Mucosa of gallbladder (tissue), 1 donor: ENCODE data around the gene YBX2. TPM values are rescaled to one million over a fixed set of nuclear protein-coding genes. Genes with fewer than 3 reads are reported as not detected.

Experiments used
- DNase-seq: peaks from one replicate; pipeline ENCODE4 v3.0.0-alpha.2; 2020; ENCODE audit warnings: low spot score
- total RNA-seq: library from RNA; stranded (reverse); gene quantifications from one replicate; pipeline ENCODE4 v1.2.1, GENCODE V29; 2021
- donor health status: DM: no; HTN: no; CAD: no.

YBX2 gene
- total RNA-seq, 1 donor from 2014 or later = 1.4 TPM

DNA sequence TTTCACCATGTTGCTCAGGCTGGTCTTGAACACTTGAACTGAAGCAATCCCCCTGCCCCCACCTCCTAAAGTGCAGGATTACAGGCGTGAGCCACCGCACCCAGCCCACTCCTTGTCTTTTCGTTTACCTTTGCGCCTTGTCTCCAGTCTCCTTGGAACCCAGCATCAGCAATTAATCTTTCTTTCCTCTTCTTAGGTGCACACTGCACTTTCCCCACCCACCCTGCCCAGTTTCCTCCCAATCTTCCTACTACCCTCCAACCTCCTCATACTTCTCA, 30.7 kb downstream of the YBX2 start:
- no peak for DNase-seq

DNA sequence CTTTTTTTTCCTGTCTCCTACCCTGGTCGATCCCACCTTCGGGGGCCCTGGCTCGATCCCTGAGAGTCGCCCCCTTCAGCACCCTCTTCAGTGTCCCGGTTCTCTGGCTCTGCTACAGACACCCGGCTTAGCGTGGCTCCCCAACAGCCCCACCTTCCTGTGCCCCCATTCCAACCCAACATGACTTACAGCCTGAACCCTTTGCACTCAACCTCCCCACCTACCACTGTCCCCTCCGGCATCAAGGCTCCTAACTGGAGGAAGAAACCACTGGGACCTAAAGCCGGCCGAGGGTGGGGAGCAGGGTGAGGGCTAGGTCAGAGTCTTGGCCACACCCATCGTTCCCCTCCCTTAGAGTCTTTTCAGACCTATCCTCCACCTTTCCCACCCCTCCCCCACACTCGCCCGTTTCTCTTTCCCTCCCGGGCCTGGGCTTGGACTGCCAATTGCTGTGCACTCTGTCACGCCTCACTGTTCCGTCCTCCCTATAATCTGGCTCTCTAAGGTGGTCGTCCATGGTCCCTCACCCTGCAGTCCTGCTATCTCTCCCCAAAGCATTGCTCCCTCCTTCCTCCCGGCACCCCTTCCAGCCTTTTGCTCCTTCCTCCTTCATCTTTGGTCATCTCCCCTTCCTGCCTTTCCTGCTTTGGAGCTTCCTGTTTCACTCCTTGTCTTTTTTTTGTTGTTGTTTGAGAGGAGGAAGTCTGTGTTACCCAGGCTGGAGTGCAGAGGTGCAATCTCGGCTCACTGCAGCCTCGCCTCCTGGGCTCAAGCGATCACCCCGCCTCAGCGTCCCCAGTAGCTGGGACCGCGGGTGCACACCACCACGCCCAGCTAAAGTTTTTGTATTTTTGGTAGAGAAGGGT, 31.3 kb downstream of the YBX2 start:
- peak; percentile 57 for DNase-seq

DNA sequence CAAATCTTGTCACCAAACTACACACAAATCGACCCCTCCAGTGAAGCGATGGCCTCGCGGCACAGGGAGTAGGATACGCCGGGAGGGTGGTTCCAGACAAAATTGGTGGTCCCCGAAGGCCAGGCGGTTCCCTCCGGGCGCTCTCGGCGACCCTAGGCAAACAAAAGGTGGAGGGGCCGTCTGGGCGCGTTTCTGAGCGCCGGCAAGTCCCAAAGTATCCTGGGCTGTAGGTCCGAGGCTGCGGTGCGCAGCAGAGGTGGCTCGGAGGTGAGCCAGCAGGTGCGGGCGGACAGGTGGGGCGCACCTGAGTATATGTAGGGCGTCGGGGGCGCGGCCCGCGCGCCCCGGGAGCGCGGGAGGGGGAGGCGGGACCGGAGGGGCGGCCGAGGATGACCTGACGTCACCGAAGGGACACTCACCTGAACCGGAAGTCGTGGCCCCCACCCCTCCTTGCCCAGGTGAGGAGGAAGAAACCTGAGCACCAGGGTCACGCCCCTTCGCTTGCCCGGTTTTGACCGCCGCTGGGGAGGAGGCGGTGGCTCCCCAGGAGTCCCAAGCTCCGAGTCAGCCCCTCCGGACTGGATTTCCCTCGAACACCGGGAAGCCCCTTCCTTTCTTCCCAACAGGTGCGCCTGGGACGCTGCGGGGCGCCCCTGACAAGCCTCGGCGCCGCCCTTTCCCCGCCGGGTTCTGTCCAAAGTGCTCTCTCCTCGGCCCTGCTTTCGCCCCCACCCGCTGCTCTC, 32.1 kb downstream of the YBX2 start, which contains the start of gene CLDN7:
TSS of gene CLDN7 (minus strand) at position 287 of the 743 bp plus-strand sequence. CDS start 435 bp downstream, outside the sequence.
- peak; percentile 84 for DNase-seq

DNA sequence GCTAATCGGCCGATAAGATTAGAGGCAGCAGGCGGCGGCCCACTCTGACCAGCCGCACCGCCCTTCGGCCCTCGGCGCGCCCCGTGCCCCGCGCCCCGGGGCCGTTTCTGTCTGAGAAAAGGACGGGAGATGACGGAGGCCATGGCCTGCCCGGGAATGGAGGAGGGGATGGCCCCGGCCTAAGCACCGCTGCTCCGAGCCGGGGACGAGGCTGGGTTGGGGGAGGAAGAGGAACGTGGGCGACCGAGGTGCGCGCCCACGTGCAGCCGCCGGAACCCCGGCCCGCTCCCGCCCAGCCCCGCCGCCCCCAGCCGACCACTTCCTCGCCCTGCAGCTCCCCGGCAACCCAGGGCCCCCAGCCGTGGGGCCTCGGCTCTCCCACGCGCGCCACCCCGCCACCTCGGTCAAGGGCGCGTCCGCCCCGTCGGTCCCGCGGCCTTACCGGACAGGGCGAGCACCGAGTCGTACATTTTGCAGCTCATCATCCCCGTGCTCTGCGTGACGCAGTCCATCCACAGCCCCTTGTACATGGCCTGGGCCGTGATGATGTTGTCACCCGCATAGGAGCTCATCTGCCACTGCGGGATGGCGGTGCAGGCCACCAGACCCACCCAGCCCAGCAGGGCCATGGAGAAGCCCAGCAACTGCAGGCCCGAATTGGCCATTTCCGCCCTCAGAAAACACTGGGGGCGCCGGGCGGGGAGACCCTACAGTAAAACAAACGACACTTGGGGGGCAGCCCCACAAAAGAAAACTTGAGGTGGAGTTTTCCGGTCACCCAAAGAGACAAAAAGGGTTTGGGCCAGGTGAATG, 32.9 kb downstream of the YBX2 start:
- DNase-seq = no peak

DNA sequence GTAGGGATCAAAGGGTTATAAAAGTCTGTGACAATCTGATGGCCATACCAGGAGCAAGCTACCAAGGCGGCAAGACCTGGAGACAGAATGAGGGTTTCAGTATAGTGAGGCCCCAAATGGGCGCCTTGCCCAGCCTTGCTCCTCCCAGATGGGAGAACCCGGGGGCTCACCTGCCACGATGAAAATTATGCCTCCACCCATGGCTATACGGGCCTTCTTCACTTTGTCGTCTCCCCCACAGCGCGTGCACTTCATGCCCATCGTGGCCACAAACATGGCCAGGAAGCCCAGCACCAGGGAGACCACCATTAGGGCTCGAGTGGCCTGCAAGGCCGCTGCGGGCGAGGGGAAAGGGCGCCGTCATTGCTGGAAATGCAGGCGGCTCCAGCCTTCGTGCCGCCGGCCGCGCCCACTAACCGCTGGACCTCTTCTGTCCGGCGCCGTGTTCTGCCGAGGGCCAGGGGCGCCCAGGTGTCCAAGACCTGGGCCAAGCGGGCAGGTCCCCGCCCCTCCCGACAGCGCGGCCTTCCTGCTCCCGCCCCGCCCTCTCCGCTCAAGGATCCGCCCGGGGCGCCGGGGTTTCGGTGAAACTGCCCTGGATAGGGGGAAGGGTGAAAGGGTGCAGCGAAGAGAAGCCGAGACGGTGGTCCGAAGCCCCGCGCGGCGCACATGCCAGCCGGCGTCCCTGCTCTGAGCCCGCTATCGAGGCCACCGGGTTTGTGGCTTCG, 33.6 kb downstream of the YBX2 start:
- DNase-seq = no peak

DNA sequence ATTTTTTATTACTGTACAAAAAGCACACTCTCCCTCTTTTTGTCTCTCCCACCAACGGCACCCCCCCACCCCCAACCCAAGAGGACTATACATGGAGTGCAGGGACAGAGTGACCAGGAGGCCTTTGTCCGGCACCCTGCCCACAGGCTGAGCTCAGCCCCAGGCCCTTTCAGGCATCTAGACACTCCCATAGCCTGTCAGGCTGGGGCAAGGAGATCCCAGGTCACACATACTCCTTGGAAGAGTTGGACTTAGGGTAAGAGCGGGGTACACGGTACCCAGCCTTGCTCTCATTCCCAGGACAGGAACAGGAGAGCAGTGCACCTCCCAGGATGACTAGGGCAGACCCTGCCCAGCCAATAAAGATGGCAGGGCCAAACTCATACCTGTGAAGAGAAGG, 34.3 kb downstream of the YBX2 start:
- DNase-seq = no peak

DNA sequence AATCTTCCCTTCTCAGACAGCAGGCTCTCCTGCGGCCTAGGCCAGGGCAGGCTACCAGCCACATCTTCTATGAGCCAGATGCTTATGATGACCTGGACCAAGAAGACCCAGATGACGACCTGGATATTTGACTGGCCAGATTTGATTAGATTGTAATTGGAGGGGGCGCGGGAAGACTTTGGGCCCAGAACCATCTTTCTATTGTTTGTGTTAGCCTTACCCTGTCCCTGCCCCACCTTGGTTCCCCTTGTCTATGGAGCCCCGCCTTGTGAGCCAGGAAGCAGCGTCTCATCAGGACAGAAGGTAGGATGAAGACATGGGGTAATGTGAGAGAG, 34.9 kb downstream of the YBX2 start:
- DNase-seq = no peak

DNA sequence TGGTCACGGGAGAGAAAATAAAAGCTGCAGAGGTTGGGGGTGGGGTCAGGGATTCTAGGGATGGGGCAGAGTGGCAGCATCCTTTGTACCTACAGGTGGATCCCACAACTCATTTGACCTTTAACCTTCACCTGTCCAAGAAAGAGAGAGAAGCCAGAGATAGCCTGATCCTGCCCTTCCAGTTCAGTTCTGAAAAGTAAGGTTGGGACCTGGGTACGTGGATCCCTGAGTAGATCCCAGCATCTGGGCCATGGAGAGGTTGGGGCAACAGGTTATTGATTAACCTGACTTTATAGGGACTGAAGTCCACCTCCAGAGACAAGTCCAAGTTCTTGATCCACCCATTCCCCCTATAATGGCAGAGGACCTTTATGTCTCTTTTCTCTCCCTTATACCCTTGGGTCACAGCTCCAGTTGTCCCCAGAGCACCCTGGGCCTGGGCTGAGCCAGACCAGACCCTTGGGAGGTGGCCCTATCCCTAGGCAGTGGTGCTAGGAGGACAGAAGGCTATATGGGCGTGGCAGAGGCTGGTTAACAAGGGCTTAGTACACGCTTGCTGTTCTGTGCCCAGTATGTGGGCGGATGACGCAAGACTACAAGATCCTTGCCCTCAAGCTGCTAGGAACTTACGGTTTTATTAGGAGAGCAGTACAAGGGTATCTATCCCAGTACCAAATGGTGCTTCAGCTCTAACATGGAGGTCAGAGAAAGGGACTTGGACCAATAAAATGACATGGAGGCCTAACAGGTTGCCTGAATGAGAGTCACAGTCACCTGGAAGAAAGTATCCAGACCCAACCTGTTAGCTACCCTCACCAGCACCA, 35.5 kb downstream of the YBX2 start:
- DNase-seq = no peak

DNA sequence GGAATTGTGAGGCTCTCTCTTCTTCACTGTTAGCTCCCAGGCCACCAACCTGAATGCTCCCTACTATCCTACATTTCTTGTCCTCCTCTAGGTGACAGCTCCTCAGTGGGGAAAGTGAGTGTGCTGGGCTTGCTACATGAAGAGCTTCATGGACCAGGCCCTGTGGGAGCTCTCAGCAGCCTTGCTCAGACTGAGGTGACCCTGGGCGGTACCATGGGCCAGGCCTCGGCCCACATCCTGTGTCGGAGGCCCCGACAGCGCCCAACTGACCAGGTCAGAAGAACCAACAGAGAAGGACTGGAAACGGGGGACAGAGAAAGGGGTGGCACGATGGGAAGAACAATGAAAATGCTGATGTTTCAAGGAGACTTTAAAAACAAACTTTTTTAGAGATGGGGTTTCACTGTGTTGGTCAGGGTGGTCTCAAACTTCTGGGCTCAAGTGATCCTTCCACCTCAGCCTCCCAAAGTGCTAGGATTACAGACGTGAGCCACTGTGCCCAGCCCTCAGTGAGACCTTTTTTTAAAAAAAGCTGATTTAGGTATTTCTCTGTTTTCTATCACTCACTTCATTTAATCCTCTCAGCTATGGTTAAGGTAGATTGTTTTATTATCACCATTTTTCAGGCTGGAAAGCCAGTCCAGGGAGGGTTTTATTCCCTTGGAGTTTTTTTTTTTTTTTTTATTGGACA, 37.5 kb downstream of the YBX2 start:
- no peak for DNase-seq

DNA sequence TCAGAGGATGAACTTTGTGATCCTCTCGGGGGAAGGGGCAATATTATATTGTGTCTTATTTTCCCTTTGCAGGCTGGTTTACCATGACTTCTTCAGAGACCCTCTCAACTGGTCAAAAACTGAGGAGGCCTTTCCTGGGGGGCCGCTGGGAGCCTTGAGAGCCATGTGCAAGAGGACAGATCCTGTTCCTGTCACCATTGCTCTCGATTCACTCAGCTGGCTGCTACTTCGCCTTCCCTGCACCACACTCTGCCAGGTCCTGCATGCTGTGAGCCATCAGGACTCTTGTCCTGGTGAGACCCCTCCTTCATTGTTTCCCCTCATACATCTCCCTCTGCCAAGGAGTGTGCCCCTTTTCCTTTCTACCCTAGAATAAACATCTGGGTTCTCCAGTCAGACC, 39.9 kb downstream of the YBX2 start:
- DNase-seq = no peak

DNA sequence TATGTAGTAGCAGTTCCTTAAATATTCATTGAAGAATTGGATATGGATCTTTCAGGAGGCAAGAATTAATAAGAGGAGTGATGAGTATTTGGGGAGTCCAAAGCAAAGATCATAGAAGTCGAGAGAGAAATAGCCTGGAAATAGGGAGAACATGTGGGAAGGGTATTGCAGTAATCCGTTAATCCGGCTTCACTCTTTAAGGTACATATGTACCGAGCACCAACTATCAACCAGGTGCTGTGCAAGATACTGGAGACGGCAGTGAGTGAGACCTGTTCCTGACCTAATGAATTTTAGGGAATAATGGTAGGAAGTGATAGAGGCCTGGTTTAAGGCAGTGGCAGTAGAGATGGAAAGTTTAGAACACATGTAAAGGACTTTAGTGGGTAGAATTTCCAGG, 41.4 kb downstream of the YBX2 start:
- DNase-seq = no peak

DNA sequence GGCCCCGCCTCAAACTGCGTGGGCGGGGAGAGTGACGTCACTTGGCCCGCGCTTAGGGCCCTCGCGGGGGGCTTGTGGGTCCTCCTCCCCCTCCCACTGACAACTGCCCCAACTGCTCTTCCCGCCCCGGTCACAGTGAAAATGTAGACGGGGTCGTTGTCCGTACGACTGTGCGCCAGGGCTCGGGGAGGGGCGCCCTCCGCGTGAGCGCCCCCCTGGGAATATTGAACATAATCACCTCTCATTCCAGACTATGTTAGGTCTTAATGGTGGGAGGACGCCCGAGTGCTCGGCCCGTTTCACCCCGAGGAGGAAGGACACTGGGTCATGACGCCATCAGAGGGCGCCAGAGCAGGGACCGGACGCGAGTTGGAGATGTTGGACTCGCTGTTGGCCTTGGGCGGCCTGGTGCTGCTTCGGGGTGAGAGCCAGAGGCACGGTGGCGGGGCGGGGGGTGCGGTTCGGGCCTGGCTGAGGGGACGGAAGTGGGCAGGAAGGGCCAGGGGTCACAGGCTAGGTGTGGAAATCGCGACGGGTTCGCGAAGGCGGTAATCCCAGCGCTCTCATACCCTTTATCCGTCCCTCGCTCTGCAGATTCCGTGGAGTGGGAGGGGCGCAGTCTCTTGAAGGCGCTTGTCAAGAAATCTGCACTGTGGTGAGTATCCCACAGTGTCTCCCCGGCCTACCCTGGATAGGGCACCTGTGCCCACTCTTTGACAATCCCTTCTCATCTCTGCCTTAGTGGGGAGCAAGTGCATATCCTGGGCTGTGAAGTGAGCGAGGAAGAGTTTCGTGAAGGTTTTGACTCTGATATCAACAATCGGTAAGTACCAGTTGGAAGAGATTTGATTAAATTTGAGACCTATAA, 42.0 kb downstream of the YBX2 start, which contains the start of gene ELP5:
TSS of gene ELP5 (plus strand) at position 40 of the 868 bp plus-strand sequence. CDS start at position 376, 336 bp downstream.
- peak; percentile 94 for DNase-seq

DNA sequence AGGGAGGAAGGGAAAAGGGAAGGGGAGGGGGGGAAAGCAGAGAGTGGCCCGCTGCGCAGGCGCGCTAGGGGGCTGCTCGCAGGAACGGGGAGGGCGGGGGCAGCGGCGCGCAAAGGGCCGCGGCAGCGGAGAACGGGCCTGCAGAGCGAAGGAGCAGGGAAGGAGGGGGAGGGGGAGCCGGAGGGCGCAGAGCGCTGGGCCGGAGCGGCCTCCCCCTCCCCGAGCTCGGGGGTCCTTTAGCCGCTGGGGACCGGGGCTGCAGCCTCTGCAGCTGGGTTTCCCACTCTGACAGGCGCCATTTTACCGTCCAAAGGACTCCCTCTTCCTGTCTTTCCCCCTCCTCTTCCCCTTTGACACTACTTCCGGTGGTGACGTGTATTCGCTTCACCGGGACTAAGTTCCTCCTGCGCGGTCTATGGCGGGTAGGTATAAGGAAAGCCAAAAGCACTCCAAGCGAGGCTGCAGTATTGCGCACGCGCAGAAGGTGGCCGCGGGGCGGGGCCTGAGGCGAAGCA, 42.7 kb downstream of the YBX2 start, which contains the start of gene CTDNEP1:
TSS of gene CTDNEP1 (minus strand) at position 74 of the 515 bp plus-strand sequence. CDS start 438 bp downstream, outside the sequence.
- DNase-seq = peak; percentile 99

DNA sequence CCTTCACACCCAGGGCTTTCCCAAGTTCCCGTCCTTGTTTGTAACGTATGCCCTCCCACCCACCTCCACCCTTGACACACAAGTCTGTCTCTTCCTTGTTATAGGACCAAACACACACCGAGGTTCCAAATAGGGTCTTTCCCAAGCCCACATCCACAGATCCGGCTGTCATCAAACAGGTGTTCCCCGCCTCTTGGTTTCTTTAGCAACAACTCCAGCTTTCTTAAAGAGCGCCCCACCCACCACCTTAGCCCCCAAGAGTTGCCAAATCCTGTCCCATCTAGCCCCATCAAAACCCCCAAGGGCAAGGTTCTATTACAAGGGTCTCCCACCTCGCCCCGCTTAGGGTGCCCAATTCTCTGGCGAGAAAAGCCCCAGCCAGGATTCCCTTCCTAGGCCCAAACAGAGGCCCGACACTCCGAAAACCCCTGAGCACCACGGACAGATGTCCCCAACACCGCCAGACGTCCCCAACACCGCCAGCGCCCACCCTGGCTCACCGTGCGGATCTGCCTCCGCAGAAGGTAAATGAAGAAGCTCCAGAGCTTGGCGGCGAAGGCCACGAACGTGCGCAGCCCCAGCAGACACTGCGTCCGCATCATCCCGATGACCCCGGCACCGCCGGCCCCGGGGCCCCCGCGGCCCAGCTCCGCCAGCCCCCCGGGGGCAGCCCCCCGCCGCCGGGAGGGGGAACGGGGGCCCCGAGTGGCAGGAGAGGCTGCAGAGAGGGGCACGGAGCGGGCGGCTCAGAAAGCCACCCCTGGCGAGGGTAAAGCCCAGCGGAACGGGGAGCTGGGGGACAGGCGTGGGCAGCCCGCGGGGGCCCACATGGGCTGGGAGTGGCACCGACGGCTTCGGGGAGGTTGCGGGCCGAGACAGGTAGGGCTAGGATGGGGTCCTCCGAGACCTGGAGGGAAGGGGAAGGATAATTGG, 43.5 kb downstream of the YBX2 start:
- no peak for DNase-seq

DNA sequence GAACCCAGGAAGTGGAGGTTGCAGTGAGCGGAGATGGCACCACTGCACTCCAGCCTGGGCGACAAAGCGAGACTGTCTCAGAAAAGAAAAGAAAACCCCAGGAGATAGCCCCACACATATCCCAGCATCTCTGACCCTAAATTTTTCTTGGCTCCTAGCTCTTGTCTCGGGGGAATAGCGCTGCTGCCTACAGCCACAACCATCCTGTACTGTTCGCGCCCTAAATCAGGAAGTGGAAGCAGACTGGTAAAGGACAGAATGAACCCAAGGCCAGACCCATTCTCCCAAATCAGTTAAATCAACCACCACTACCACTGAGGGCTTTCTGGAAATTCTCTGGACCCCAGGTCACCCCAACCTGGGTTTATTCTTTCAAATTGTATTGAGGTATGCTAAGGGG, 44.6 kb downstream of the YBX2 start:
- DNase-seq = no peak

DNA sequence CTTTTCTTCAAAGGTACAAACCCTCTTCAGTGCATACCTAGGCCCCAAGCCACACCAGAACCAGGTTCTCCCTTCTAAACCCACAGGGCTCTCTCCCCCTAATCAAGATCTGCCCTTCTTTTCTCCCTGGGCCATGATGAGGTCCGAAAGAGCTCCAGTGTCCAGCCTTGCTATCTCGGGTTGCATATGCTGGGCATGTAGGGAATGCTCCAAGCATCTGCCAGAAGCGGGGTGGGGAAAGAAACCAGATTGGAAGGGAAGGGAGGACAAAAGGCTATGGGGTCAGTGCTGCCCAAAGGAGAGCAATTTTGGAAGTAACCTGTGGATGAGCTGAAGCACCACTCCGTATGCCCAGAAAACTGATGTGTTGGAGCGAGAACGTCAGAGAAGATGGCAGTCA, 45.2 kb downstream of the YBX2 start:
- DNase-seq = no peak

DNA sequence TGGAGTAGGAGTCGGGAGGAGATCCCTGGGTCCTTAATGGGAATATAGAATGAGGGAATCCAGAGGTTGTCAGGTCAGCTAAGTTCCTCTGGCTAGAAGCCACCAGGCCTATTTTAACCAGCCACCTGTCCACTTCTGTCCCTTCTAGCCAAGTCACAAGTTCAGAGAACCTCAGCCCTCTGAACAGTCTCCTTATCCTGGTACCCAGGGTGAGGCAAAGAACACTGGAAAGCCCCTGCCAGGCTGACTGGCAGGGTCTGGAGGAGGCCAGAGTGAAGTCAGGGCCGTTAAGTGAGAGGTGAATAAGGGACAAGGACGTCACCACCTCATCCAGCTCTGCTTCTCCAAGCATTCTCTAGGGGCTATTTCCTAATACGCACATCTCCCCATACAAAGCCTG, 45.6 kb downstream of the YBX2 start:
- DNase-seq = no peak

DNA sequence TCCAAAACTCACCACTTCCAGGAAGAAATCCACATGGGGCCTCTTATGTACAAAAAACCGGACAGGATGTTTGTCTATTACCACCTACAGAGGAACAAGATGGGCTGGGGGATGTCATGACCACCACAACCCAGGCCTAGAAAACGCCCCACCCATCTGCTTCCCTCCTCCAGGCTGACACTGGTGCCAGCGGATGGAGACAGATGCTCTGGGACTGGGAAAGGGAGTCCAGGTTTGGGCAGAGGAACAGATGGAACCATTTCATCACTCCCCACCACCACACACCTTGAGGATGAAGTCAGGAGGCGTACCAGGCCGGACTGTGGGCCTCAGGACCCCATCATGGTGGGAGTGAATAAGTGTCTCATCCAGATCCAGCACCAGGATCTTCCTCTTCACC, 47.7 kb downstream of the YBX2 start:
- DNase-seq = no peak
